Eye (tissue), 1 donor: ENCODE results near the gene SMIM35.
"Not testable (repeated sequence)": the region's sequence is repeated elsewhere in the genome, so short reads cannot be mapped to it uniquely, and the experiment has no call there.

ENCODE experiments used
- DNase-seq: peaks from one replicate; pipeline ENCODE4 v3.0.0-alpha.2; 2015

Gene SMIM35

DNA sequence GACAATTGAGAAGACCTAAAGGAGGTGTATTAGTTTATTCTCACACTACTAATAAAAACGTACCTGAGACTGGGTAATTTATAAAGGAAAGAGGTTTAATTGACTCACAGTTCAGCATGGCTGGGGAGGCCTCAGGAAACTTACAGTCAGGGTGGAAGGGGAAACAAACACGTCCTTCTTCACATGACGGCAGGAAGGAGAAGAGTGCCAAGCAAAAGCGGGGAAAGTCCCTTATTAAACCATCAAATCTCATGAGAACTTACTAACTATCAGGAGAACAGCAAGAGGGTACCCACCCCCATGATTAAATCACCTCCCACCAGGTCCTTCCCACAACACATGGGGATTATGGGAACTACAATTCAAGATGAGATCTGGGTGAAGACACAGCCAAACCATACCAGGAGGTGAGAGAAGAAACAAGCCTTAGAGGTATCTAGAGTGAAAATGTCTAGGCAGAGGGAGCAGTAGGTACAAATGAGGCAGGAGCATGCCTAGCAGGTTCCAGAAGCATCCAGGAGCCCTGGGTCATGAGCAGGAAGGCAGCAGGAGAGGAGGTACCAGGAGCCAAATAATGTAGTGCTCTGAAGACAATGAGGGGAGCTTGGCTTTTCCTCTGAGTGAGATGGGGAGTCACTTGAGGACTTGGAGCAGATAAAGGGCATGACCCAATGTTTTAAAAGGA, 69.0 kb downstream of the SMIM35 start:
- no peak for DNase-seq

DNA sequence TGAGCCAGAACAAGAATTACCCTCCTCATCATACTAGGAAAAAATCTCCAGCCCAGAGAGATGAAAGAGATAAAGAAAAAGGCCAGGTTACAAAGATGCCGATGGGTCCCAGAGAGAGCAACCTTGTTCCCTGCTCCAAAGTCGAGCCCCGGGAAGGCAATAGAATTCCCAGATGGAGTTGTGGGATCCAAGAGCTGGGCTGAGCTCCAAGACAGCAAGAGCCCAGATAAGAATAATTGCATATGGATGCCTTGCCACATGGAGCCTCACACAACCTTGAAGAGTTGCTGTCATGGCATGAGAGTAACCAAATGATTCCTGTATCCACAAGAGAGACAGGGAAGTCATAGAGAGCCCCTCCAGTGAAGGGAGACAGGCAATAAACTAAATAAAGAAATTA, 69.7 kb downstream of the SMIM35 start:
- DNase-seq: no peak

GRCh38 chr11:118016104-118016503, 70.7 kb downstream of the SMIM35 start:
- no peak for DNase-seq

DNA sequence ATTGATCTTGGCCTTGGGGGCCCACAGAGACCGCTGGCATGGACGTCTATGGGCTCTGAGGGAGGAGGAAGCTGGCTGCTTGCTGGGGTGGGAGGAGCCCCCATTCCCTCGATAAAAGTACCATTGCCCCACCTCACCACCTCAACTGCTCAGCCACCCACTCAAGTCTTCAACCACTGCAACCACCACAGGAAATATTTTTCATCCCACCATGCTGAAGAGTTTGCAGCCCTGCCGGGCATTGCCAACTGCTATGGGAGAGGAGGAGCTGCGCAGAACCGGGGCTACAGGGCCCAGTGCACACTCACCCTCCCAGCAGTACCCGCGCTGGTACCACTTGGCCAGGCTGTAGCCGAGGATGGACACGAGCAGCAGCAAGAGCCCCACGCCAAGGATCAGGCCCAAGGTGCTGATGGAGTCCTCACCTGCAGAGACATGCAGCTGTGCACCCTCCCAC, 71.3 kb downstream of the SMIM35 start:
- no peak for DNase-seq

DNA sequence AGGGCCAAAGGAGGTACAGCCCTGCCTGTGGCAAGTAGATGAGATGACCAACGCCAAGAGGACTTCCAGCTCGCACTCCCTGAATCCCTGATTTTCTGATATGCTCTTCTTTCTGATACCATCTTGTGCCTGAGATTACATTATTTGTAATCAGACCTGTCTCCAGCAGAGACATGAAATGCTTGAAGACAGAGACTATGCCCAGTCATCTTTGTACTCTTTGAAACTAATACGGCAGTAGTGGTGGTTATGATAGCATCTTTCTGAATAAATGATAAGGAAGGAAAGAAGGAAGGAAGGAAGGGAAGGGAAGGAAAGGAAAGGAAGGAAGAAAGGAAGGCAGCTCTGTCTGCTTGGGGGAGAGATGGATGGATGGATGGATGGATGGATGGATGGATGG, 72.7 kb downstream of the SMIM35 start:
- DNase-seq: no peak

DNA sequence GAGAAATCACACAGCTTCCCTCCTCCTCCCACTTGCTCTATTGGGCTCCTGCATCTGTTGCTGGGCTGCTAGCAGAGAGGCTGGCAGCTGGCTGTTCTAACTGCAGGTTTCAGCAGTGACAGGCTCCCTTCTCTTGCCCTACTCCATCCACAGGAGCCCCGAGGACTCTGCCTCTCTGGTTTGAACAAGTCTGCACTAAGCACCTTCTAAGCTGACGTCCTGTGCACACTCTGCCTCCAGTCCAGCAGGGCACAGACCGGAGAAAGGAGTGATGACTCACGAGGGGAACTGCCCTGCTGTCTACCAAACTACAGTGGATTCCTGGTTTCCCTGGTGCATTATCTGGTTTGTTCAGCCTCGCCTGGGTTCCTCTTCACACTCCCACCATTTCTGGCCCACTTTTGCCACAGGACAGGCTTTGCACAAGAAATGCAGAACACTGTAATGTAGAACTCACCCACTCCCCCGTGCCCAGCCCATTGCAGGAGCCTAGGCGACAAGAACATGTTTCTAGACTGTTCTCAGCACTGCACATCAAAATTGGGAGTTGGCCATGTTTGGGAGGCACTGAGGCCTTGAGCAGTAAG, 74.6 kb downstream of the SMIM35 start:
- DNase-seq: no peak

GRCh38 chr11:118010738-118011461, 75.9 kb downstream of the SMIM35 start:
- DNase-seq: no peak

DNA sequence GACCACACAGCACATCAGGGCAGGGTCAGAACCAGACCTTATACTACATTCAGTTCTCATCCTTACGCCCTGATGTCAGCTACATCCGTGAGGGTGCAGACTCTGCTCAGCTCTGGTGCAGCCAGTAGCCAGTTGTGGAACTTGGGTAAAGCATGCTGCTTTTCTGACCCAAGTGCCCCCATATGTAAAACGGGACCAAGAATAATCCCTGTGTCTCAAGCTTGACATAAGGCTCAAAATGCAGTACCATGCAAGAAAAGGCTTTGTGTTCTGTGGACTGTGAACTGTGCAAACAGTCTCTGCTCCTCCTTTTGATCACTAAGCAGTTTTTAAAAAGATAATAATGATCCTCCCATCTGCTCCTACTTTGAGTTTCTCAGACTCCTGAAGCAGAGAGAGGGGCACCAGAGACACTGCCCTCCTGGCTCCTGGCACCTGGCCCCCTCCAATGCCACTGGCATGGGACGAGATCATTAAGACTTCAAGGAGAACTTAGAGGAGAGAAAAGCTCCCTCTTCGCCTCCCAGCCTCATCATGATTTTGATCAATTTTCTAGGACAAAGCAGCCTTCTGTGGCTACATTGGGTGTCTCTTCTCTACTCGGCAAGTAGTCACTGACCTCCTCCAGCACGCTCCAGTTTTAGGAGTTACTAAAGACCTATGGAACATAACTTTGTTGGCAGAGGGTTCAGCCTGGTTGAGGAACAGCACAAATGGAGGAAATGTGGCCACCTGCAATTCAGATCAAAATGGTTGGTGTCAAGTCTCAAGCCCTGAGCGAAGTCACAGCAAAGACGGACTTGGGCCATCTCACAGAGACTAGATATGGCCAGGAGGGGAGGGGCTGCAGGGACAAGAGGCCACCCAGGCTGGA, 76.7 kb downstream of the SMIM35 start:
- DNase-seq: no peak

GRCh38 chr11:118008271-118008911, 78.4 kb downstream of the SMIM35 start:
- DNase-seq: no peak

DNA sequence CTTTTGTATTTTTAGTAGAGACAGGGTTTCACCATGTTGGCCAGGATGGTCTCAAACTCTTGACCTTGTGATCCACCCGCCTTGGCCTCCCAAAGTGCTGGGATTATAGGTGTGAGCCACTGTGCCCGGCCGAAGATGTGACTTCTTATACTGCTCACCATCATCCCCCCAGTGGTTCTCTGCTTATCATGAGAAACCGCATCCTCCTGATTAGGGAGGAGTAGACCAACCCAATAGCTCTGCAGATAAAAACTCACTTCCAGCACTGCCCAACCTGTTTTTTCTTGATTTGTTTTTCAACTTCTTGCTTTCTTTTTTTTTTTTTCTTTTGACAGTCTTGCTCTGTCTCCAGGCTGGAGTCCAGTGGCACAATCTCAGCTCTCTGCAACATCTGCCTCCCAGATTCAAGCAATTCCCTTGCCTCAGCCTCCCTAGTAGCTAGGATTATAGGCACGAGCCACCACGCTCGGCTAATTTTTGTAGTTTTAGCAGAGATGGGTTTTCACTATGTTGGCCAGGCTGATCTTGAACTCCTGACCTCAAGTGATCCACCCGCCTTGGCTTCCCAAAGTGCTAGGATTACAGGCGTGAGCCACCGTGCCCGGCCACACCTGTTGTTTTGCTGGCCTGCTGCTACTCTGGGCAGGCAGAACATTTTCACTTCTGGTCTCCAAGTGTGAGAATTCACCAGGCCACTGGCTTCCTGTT, 79.0 kb downstream of the SMIM35 start:
- DNase-seq: not testable (repeated sequence)

GRCh38 chr11:118007040-118007439, 79.7 kb downstream of the SMIM35 start:
- DNase-seq: no peak

DNA sequence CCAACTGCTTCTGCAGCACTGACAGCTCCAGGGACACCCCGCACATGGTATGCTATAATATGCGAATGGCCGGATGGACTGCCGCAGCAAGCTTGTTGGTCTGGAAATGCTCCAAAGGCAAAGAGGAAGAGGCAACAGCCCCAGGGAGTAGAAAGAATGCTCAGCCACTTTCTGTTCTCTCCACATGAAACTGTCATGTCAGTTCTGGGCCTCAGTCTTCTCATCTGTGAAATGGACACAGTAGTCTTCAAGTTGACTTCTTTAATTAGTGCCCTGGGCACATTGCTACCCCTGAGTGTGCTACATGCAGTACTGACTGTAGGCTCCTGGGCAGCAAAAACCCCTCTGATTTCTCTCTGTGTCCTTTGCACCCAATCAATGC, 80.6 kb downstream of the SMIM35 start:
- DNase-seq: no peak

DNA sequence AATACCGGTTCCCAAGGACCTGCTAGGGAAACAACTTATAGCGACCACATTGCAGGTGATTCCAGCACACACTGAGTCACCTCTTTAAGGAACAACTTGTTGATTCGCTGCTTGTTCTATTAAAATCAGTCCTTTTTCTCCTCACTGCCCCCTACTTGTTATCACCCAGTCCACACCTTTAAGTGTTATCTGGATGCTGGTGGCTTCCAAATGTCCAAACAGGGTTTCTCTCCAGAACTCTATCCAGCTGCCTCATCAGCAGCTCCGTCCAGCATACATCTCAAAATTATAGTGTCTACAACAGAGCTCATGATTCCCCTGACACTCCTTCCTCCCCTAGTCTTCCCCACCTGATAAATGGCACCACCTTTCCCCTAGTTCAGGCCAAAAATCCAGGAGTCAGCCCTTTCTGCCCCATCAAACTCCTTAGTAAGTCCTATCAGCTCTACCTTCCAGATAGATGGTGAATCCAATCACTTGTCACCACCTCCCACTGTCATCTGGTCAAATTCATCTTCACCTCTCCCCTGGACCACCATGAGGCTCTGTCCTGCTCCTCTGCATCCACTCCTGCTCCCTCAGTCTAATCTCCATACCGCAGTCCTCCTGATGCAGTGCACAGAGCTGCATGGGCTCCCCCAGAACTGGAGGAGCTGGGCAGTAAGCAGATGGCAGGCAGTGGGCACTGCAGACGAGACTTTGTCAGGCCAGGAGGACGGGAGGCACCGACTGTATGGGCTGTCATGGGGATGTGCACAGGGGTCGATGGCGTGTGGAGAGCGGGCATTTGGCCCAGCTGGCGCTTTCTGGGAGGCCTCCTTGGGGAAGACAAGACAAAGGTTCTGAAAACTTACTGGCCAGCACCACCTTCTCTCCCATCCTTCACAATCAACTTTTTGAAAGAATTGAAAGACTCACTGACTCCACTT, 81.3 kb downstream of the SMIM35 start:
- DNase-seq: no peak

DNA sequence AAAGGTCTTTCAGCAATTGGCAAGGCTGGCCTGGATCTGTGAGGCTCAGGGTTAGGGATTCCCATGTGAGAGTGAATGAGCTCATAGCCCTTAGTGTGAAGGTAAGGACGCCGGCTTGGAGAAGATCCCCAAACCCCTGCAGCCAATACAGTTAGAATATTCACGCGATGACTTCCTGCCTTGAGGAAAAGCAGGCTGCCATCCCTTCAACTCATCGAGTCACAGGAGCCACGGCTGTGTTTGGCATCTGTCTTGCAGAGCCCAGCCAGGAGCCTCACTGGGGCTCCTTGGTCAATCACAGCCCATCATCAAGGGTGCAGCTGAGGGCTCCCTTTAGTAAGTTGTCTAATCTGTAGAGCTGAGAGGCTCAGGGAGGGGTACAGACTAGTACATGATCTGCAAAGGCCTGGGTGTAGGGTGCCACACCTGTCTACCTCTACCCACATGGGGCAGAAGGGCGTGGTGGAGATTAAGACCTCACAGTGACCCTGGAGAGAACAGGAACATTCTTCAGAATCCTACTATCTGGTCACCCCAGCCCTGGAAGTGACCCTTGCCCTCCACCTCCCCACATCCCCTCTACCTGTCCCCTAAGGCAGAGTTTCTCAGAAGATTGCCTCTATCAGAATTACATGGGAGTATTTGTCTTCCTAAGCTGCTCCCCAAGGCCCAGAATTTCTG, 82.1 kb downstream of the SMIM35 start:
- DNase-seq: no peak

DNA sequence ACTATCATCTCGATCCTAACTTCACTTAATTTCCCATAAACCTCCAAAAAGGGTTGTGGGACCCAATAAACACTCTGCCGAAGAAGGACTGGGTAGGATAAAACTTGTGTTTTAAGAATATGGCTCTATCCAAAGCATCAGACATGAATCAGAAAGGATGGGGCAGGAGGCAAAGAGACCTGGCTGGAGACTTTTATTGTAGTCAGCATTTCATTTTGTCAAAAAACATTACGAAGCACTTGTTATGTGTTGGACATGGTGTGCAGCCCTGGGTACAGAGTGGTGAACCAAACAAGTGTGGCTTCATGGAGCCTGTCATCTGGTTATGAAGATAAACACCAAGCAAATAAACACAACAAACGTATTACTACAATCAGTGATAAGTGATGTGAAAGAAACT, 83.3 kb downstream of the SMIM35 start:
- no peak for DNase-seq

- DNase-seq: peak; percentile 57
Observed at GRCh38 chr11:118002541-118003423, 84.0 kb downstream of the SMIM35 start.

DNA sequence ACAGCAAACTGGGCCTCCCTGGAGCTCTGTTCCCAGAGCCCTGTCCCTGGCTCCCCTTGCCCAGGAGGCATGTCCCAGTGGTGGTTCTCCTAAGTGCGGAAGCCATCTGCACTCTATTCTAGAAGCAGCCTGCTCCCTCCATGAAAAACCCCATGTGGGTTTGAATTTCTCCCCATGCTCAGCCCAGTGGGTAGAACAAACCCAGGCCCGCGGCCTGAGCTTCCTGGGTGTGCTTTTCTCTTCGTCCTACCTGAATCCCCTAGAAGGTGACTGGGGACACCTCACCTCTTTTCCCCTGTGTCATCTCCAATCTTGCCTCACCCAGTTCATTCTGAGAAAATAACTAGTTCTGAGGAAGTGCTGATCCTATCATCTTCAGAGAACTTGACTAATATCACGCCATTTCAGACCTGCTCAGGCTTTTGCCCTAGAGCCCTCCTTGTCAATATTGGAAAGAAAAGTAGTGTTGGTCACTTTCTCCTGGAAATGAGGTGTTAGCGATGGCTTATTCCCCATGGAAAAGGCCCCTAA, 84.7 kb downstream of the SMIM35 start:
- peak; percentile 4 for DNase-seq

GRCh38 chr11:118001494-118001971, 85.2 kb downstream of the SMIM35 start:
- DNase-seq: no peak

- no peak for DNase-seq
Observed at GRCh38 chr11:118000850-118001228, 85.9 kb downstream of the SMIM35 start.
